NCI-H187 (cell line): ENCODE results near the gene FRS3.

Experiments
- DNase-seq, 2 experiments: peaks; one replicate each; lab custom pipeline; 2025; lab: John Stamatoyannopoulos, UW

Gene FRS3

GRCh38 chr6:41741625-41742490, 37.8 kb downstream of the FRS3 start:
- no peak for DNase-seq

GRCh38 chr6:41740366-41741162, 39.1 kb downstream of the FRS3 start:
- DNase-seq = no peak

- no peak for DNase-seq
Measured at GRCh38 chr6:41739041-41739440, 40.7 kb downstream of the FRS3 start.

- DNase-seq = no peak
Measured at GRCh38 chr6:41737591-41738130, 42.0 kb downstream of the FRS3 start.

- DNase-seq = no peak
Measured at GRCh38 chr6:41736800-41737555, 42.7 kb downstream of the FRS3 start.

- DNase-seq = no peak
Measured at GRCh38 chr6:41736186-41736733, 43.4 kb downstream of the FRS3 start.

GRCh38 chr6:41735427-41736185, 44.1 kb downstream of the FRS3 start, which contains the start of gene TFEB:
Gene TFEB (minus strand): TSS chr6:41735608. CDS start chr6:41691213, 44,395 bp downstream.
- DNase-seq = peak; percentile 81 to 83

GRCh38 chr6:41734666-41735426, 44.9 kb downstream of the FRS3 start:
- peak in 1 of 2 experiments; percentile 15 for DNase-seq

GRCh38 chr6:41733707-41734665, 45.7 kb downstream of the FRS3 start:
- no peak for DNase-seq

GRCh38 chr6:41733360-41733706, 46.4 kb downstream of the FRS3 start:
- no peak for DNase-seq

GRCh38 chr6:41732591-41733359, 46.9 kb downstream of the FRS3 start:
- DNase-seq = no peak

- DNase-seq = no peak
Measured at GRCh38 chr6:41732149-41732548, 47.6 kb downstream of the FRS3 start.

GRCh38 chr6:41731561-41732086, 48.1 kb downstream of the FRS3 start:
- DNase-seq = no peak

- DNase-seq = no peak
Measured at GRCh38 chr6:41730531-41731436, 48.9 kb downstream of the FRS3 start.

- DNase-seq = no peak
Measured at GRCh38 chr6:41729624-41730023, 50.1 kb downstream of the FRS3 start.

GRCh38 chr6:41728954-41729353, 50.7 kb downstream of the FRS3 start:
- DNase-seq = no peak
